IMR-90 (cell line): ENCODE measurements around the gene CCDC152. TPM values are rescaled to one million over a fixed set of nuclear protein-coding genes. Genes with fewer than 3 reads are reported as not detected.

ENCODE experiments used
- ATAC-seq: fragments of 200-7000 bp; cut with Tn5 transposase; 2 replicates; pipeline ENCODE4 v1.9.1; 2020; ENCODE audit warnings: low read depth, mild to moderate bottlenecking, moderate library complexity
- BruUV-seq: library from RNA; stranded (reverse); fragments of 400-500 nt; replicated peaks from 2 replicates; lab custom pipeline; 2021; lab: Mats Ljungman, UMichigan
- CTCF ChIA-PET: fragments of 300-600 bp; formaldehyde crosslinking; extraction: SDS; loops from one replicate; lab custom pipeline; 2021; ENCODE audit warnings: antibody characterized with exemption; lab: Yijun Ruan, JAX
- POLR2A ChIA-PET: fragments of 300-600 bp; sonication (Branson Sonifier 250); formaldehyde crosslinking; loops from one replicate; lab custom pipeline; 2022; ENCODE audit warnings: antibody characterized with exemption; ENCODE audit not compliant: unreplicated experiment; lab: Charles Lee
- DNase-seq: peaks from one replicate; pipeline ENCODE4 v3.0.0; 2013
- H2AFZ ChIP-seq: replicated peaks from 2 replicates; pipeline ENCODE3; 2013; ENCODE audit warnings: low read length, mild to moderate bottlenecking; ENCODE audit not compliant: poor library complexity
- H2AK5ac ChIP-seq: 2 replicates; pipeline ENCODE4 v1.6.1; 2013; ENCODE audit warnings: low read depth, low read length, inconsistent platforms
- H2AK9ac ChIP-seq: replicated peaks from 2 replicates; pipeline ENCODE3; 2013; ENCODE audit warnings: mild to moderate bottlenecking, low read depth, low read length, moderate library complexity; ENCODE audit not compliant: poor library complexity
- H2BK120ac ChIP-seq: 2 replicates; pipeline ENCODE4 v1.6.1; 2013; ENCODE audit warnings: low read depth, low read length, inconsistent platforms
- H2BK15ac ChIP-seq: 3 replicates; pipeline ENCODE4 v1.6.1; 2013; ENCODE audit warnings: low read depth, low read length, inconsistent platforms
- H2BK20ac ChIP-seq: 2 replicates; pipeline ENCODE4 v1.6.1; 2013; ENCODE audit warnings: low read depth, mild to moderate bottlenecking, inconsistent platforms, low read length, moderate library complexity
- H2BK5ac ChIP-seq: 2 replicates; pipeline ENCODE4 v1.6.1; 2013; ENCODE audit warnings: mild to moderate bottlenecking, low read depth, low read length, inconsistent platforms; ENCODE audit not compliant: poor library complexity, severe bottlenecking
- H3K14ac ChIP-seq: replicated peaks from 2 replicates; pipeline ENCODE4 v1.6.1; 2013; ENCODE audit warnings: low read depth, low read length, inconsistent platforms
- H3K18ac ChIP-seq: 2 replicates; pipeline ENCODE4 v1.6.1; 2013; ENCODE audit warnings: low read depth, low read length, control low read depth
- H3K23ac ChIP-seq: 2 replicates; pipeline ENCODE4 v1.6.1; 2013; ENCODE audit warnings: low read depth, low read length, inconsistent platforms
- H3K27ac ChIP-seq: 2 replicates; pipeline ENCODE4 v1.5.1; 2013; ENCODE audit warnings: mild to moderate bottlenecking, control low read depth, low read length; ENCODE audit not compliant: insufficient read depth
- H3K27me3 ChIP-seq: 2 replicates; pipeline ENCODE4 v1.6.1; 2013; ENCODE audit warnings: low read length; ENCODE audit not compliant: control insufficient read depth, insufficient read depth
- H3K36me3 ChIP-seq: 2 replicates; pipeline ENCODE4 v1.6.1; 2013; ENCODE audit warnings: low read length, mixed read lengths; ENCODE audit not compliant: control insufficient read depth, insufficient read depth
- H3K4ac ChIP-seq: 2 replicates; pipeline ENCODE4 v1.6.1; 2013; ENCODE audit warnings: low read depth, low read length, inconsistent platforms
- H3K4me1 ChIP-seq: 2 replicates; pipeline ENCODE4 v1.6.1; 2013; ENCODE audit warnings: low read length, mixed read lengths; ENCODE audit not compliant: control insufficient read depth, insufficient read depth
- H3K4me2 ChIP-seq: 2 replicates; pipeline ENCODE4 v1.6.1; 2013; ENCODE audit warnings: low read depth, mild to moderate bottlenecking, control low read depth, low read length, moderate library complexity
- H3K4me3 ChIP-seq: 2 replicates; pipeline ENCODE4 v1.5.1; 2013; ENCODE audit warnings: low read depth, mild to moderate bottlenecking, control low read depth, low read length, moderate library complexity; ENCODE audit not compliant: insufficient read depth
- H3K56ac ChIP-seq: 2 replicates; pipeline ENCODE4 v1.6.1; 2013; ENCODE audit warnings: low read length, inconsistent platforms; ENCODE audit not compliant: insufficient read depth; ENCODE audit errors: extremely low read depth
- H3K79me1 ChIP-seq, 2 experiments: 2 replicates each; pipeline ENCODE4 v1.6.1; 2013; ENCODE audit warnings: low read length in 2 of 2, inconsistent platforms in 1 of 2, low read depth in 1 of 2
- H3K9ac ChIP-seq: 2 replicates; pipeline ENCODE4 v1.6.1; 2013; ENCODE audit warnings: low read depth, low read length, control low read depth
- H3K9me1 ChIP-seq: 2 replicates; pipeline ENCODE4 v1.6.1; 2013; ENCODE audit warnings: low read length, inconsistent platforms; ENCODE audit not compliant: insufficient read depth
- H3K9me3 ChIP-seq: 2 replicates; pipeline ENCODE4 v1.6.1; 2013; ENCODE audit warnings: low read length; ENCODE audit not compliant: control insufficient read depth, insufficient read depth
- H4K20me1 ChIP-seq: 2 replicates; pipeline ENCODE4 v1.6.1; 2013; ENCODE audit warnings: low read length, inconsistent platforms; ENCODE audit not compliant: insufficient read depth
- H4K5ac ChIP-seq: 2 replicates; pipeline ENCODE4 v1.6.1; 2013; ENCODE audit warnings: mild to moderate bottlenecking, low read depth, low read length, control low read depth
- H4K8ac ChIP-seq, 2 experiments: 2 replicates each; pipeline ENCODE4 v1.6.1; 2013; ENCODE audit warnings: low read depth in 2 of 2, low read length in 2 of 2, control low read depth in 1 of 2, inconsistent platforms in 1 of 2
- H4K91ac ChIP-seq: 2 replicates; pipeline ENCODE4 v1.6.1; 2013; ENCODE audit warnings: low read depth, low read length, inconsistent platforms; ENCODE audit not compliant: insufficient read depth
- CHD1 ChIP-seq: IDR thresholded peaks from 2 replicates; pipeline ENCODE4 v1.6.1; 2012; ENCODE audit warnings: low read depth, low read length, improper control_type of control experiment
- FOS ChIP-seq: fragments of 150-350 bp; IDR thresholded peaks from 2 replicates; pipeline ENCODE4 v1.6.1; 2016; ENCODE audit warnings: low read depth, low read length
- MAZ ChIP-seq: IDR thresholded peaks from 2 replicates; pipeline ENCODE4 v1.6.1; 2012; ENCODE audit warnings: low read depth, mild to moderate bottlenecking, low read length, improper control_type of control experiment, moderate library complexity, borderline replicate concordance
- MXI1 ChIP-seq: IDR thresholded peaks from 2 replicates; pipeline ENCODE4 v1.6.1; 2012; ENCODE audit warnings: low read depth, mild to moderate bottlenecking, low read length, moderate library complexity, borderline replicate concordance
- NFE2L2 ChIP-seq: fragments of 150-350 bp; IDR thresholded peaks from 2 replicates; pipeline ENCODE4 v1.6.1; 2016; ENCODE audit warnings: low read depth, mild to moderate bottlenecking, low read length
- POLR2A ChIP-seq: IDR thresholded peaks from 2 replicates; pipeline ENCODE4 v1.6.1; 2012; ENCODE audit warnings: mild to moderate bottlenecking, low read depth, low read length
- RAD21 ChIP-seq: IDR thresholded peaks from 2 replicates; pipeline ENCODE4 v1.6.1; 2012; ENCODE audit warnings: low read length, improper control_type of control experiment
- RCOR1 ChIP-seq: IDR thresholded peaks from 2 replicates; pipeline ENCODE4 v1.6.1; 2012; ENCODE audit warnings: mild to moderate bottlenecking, low read length, improper control_type of control experiment; ENCODE audit not compliant: insufficient replicate concordance
- RFX5 ChIP-seq: IDR thresholded peaks from 2 replicates; pipeline ENCODE4 v1.8.0; 2012; ENCODE audit warnings: low read depth, mild to moderate bottlenecking, low read length, moderate library complexity
- SMC3 ChIP-seq: fragments of 150-350 bp; IDR thresholded peaks from 2 replicates; pipeline ENCODE4 v1.6.1; 2016; ENCODE audit warnings: low read depth, mild to moderate bottlenecking, antibody characterized with exemption, low read length, moderate library complexity
- WGBS, 2 experiments: methylation state at CpG; one replicate each; pipeline versions ENCODE4 v1.1.5 to v1.1.7; 2013; ENCODE audit warnings: missing lambda C conversion rate in 2 of 2; ENCODE audit not compliant: insufficient read length in 1 of 2; ENCODE audit errors: extremely low coverage in 2 of 2; 5-methylcytosine and 5-hydroxymethylcytosine counted together
- dilution Hi-C: fragments of 300-500 bp; cut with HindIII; formaldehyde crosslinking; loops from one replicate; pipeline ENCODE4 v1.14.3; 2018; ENCODE audit warnings: low sequenced_read_pairs; ENCODE audit not compliant: unreplicated experiment
- in situ Hi-C: fragments of 300-500 bp; cut with MboI; formaldehyde crosslinking; loops from 3 replicates; pipeline ENCODE4 v1.14.3; 2019; ENCODE audit warnings: low sequenced_read_pairs, inconsistent platforms, mixed read lengths
- intact Hi-C: fragments of 100-400 bp; cut with micrococcal nuclease; formaldehyde crosslinking; loops from 2 replicates; pipeline ENCODE4 v1.10.0; 2022
- polyA plus RNA-seq, 3 experiments: library from polyadenylated mRNA; depleted of rRNA; stranded (reverse); fragments of >200 nt; gene quantifications; 2 replicates each; pipeline ENCODE4 v1.2.3, GENCODE V29; 2012; ENCODE audit warnings: low replicate concordance in 1 of 3
- total RNA-seq: library from RNA; depleted of rRNA; stranded (reverse); fragments of >200 nt; gene quantifications from 2 replicates; pipeline ENCODE4 v1.2.3, GENCODE V29; 2012
- TF ChIP-seq, protein P1 (sequence below): conservative IDR thresholded peaks from 2 replicates; pipeline ENCODE4 v1.5.1; 2012; ENCODE audit warnings: mild to moderate bottlenecking, low read depth, low read length, improper control_type of control experiment
- TF ChIP-seq, protein P2 (sequence below): fragments of 150-350 bp; IDR thresholded peaks from 2 replicates; pipeline ENCODE4 v1.6.1; 2017; ENCODE audit warnings: mild to moderate bottlenecking, antibody characterized with exemption, low read length, low read depth

Gene CCDC152
- total and polyA plus RNA-seq, 2 of the 4 experiments (the other 2 are of a cell fraction) = 0.87 to 0.90 TPM

GRCh38 chr5:42745856-42746255, 10.8 kb upstream of the CCDC152 start:
- Histone ChIP-seq H3K36me3 (no peaks in the 10 kb centered on the region), H2BK15ac (no peak overlapping the region), H3K79me1 (no peaks in the 10 kb centered on the region), H4K5ac (no peak overlapping the region), H3K27me3 (no peaks in the 10 kb centered on the region), H3K9me3 (no peaks in the 10 kb centered on the region), H2BK5ac (no peak overlapping the region), H4K8ac (no peak overlapping the region), H2AFZ (no peak overlapping the region), H4K91ac (no peak overlapping the region), H3K23ac (no peak overlapping the region), H3K4me3 (no peak overlapping the region), H2BK120ac (no peak overlapping the region), H3K18ac (no peak overlapping the region), H2AK5ac (no peak overlapping the region), H3K14ac (no peak overlapping the region), H3K4ac (no peak overlapping the region), H3K56ac (no peak overlapping the region), H2AK9ac (no peak overlapping the region), H3K4me1 (no peaks in the 10 kb centered on the region), H3K9me1 (no peaks in the 10 kb centered on the region), H2BK20ac (no peak overlapping the region), H3K27ac (no peak overlapping the region), H3K9ac (no peak overlapping the region), H4K20me1 (no peaks in the 10 kb centered on the region), H3K4me2 (no peak overlapping the region)
- POLR2A ChIA-PET = no interaction called here
- in situ Hi-C loops (no loop called here), dilution Hi-C loops (no loop called here), intact Hi-C loops (no loop called here)
- TF ChIP-seq RAD21 (no peak), FOS (no peak), MXI1 (no peak), RFX5 (no peak), MAZ (no peak), POLR2A (no peak), NFE2L2 (no peak), SMC3 (no peak), CHD1 (no peak), RCOR1 (no peak)
- TF ChIP-seq, protein P1, sequence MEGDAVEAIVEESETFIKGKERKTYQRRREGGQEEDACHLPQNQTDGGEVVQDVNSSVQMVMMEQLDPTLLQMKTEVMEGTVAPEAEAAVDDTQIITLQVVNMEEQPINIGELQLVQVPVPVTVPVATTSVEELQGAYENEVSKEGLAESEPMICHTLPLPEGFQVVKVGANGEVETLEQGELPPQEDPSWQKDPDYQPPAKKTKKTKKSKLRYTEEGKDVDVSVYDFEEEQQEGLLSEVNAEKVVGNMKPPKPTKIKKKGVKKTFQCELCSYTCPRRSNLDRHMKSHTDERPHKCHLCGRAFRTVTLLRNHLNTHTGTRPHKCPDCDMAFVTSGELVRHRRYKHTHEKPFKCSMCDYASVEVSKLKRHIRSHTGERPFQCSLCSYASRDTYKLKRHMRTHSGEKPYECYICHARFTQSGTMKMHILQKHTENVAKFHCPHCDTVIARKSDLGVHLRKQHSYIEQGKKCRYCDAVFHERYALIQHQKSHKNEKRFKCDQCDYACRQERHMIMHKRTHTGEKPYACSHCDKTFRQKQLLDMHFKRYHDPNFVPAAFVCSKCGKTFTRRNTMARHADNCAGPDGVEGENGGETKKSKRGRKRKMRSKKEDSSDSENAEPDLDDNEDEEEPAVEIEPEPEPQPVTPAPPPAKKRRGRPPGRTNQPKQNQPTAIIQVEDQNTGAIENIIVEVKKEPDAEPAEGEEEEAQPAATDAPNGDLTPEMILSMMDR = no peak
- TF ChIP-seq, protein P2, sequence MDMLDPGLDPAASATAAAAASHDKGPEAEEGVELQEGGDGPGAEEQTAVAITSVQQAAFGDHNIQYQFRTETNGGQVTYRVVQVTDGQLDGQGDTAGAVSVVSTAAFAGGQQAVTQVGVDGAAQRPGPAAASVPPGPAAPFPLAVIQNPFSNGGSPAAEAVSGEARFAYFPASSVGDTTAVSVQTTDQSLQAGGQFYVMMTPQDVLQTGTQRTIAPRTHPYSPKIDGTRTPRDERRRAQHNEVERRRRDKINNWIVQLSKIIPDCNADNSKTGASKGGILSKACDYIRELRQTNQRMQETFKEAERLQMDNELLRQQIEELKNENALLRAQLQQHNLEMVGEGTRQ = no peak
- no peak for DNase-seq
- no TSS peak for BruUV-seq
- no peak for ATAC-seq
- CTCF ChIA-PET = interaction anchor here (1.2 kb wide), 1 partner anchor 15 kb away, joined by 5 read pairs; no protein-coding TSS in a partner anchor
- no CpG with 5 or more reads among the region's 3 CpGs for WGBS, 2 experiments
